WTC11 (cell line): ENCODE data around the gene PHLDB3. TPM values are rescaled to one million over a fixed set of nuclear protein-coding genes. Genes with fewer than 3 reads are reported as not detected.

ENCODE experiments used
- ATAC-seq: fragments of 200-7000 bp; cut with Tn5 transposase; 2 replicates; pipeline ENCODE4 v1.10.0; 2021; ENCODE audit warnings: mild to moderate bottlenecking, moderate library complexity
- CTCF ChIA-PET: fragments of 300-600 bp; sonication (Branson Sonifier 250); formaldehyde crosslinking; loops from one replicate; lab custom pipeline; 2021; ENCODE audit warnings: antibody characterized with exemption; lab: Charles Lee
- POLR2A ChIA-PET: fragments of 350-600 bp; sonication (Branson Sonifier 250); formaldehyde crosslinking; loops from one replicate; lab custom pipeline; 2021; ENCODE audit warnings: antibody characterized with exemption; lab: Charles Lee
- DNase-seq: peaks from one replicate; pipeline ENCODE4 v3.0.0; 2021; ENCODE audit warnings: low spot score
- H3K27ac Mint-ChIP-seq: 2 replicates; pipeline ENCODE4 v1.8.0; 2021; ENCODE audit warnings: mixed read lengths
- H3K27me3 Mint-ChIP-seq: 2 replicates; pipeline ENCODE4 v1.8.0; 2021; ENCODE audit warnings: low read depth, mild to moderate bottlenecking, moderate library complexity, mixed read lengths
- H3K36me3 Mint-ChIP-seq: 2 replicates; pipeline ENCODE4 v1.8.0; 2021; ENCODE audit warnings: mixed read lengths
- H3K4me1 Mint-ChIP-seq: 2 replicates; pipeline ENCODE4 v1.8.0; 2022; ENCODE audit warnings: mixed read lengths
- H3K4me3 Mint-ChIP-seq: 2 replicates; pipeline ENCODE4 v1.8.0; 2021; ENCODE audit warnings: mild to moderate bottlenecking, moderate library complexity, mixed read lengths
- H3K9me3 Mint-ChIP-seq: 2 replicates; pipeline ENCODE4 v1.8.0; 2021; ENCODE audit warnings: mixed read lengths
- AR ChIP-seq: fragments of 250-450 bp; sonication (Bioruptor Pico); IDR thresholded peaks from 2 replicates; pipeline ENCODE4 v1.9.0; 2021; ENCODE audit warnings: mild to moderate bottlenecking
- E2F5 ChIP-seq: sonication (generic); formaldehyde crosslinking; IDR thresholded peaks from 2 replicates; pipeline ENCODE4 v1.8.1; 2022; ENCODE audit warnings: mild to moderate bottlenecking, moderate library complexity, missing genetic modification reagents
- ETV6 ChIP-seq: sonication (generic); formaldehyde crosslinking; IDR thresholded peaks from 2 replicates; pipeline ENCODE4 v1.8.1; 2022; ENCODE audit warnings: mild to moderate bottlenecking, missing genetic modification reagents
- GTF2I ChIP-seq: fragments of 250-450 bp; sonication (Bioruptor Pico); conservative IDR thresholded peaks from 2 replicates; pipeline ENCODE4 v1.4.0; 2021; ENCODE audit warnings: mild to moderate bottlenecking
- HMGA2 ChIP-seq: fragments of 250-450 bp; sonication (Bioruptor Pico); IDR thresholded peaks from 2 replicates; pipeline ENCODE4 v1.4.0; 2021; ENCODE audit warnings: mild to moderate bottlenecking, moderate library complexity
- HMGXB4 ChIP-seq: sonication (generic); formaldehyde crosslinking; IDR thresholded peaks from 2 replicates; pipeline ENCODE4 v1.8.1; 2023; ENCODE audit warnings: mild to moderate bottlenecking, moderate library complexity, missing genetic modification reagents
- IRF2 ChIP-seq: sonication (generic); formaldehyde crosslinking; IDR thresholded peaks from 2 replicates; pipeline ENCODE4 v1.8.0; 2022; ENCODE audit warnings: low read depth, missing genetic modification reagents, borderline replicate concordance
- JAZF1 ChIP-seq: fragments of 250-450 bp; sonication (Bioruptor Pico); IDR thresholded peaks from 2 replicates; pipeline ENCODE4 v1.9.0; 2021; ENCODE audit warnings: moderate library complexity, mild to moderate bottlenecking, inconsistent platforms
- JUN ChIP-seq: sonication (generic); formaldehyde crosslinking; IDR thresholded peaks from 2 replicates; pipeline ENCODE4 v1.8.0; 2023; ENCODE audit warnings: mild to moderate bottlenecking, missing genetic modification reagents
- MAX ChIP-seq: sonication (generic); formaldehyde crosslinking; IDR thresholded peaks from 2 replicates; pipeline ENCODE4 v1.8.0; 2022; ENCODE audit warnings: mild to moderate bottlenecking, missing genetic modification reagents
- MYBL2 ChIP-seq: sonication (generic); formaldehyde crosslinking; IDR thresholded peaks from 2 replicates; pipeline ENCODE4 v1.8.1; 2023; ENCODE audit warnings: mild to moderate bottlenecking, moderate library complexity, missing genetic modification reagents
- NFE2L1 ChIP-seq: sonication (generic); formaldehyde crosslinking; IDR thresholded peaks from 2 replicates; pipeline ENCODE4 v1.8.1; 2023; ENCODE audit warnings: missing genetic modification reagents
- NR1H2 ChIP-seq: sonication (generic); formaldehyde crosslinking; IDR thresholded peaks from 2 replicates; pipeline ENCODE4 v1.9.0; 2021; ENCODE audit warnings: mild to moderate bottlenecking, moderate library complexity, missing genetic modification reagents
- OVOL2 ChIP-seq: fragments of 250-450 bp; sonication (Bioruptor Pico); IDR thresholded peaks from 2 replicates; pipeline ENCODE4 v1.9.0; 2021; ENCODE audit warnings: mild to moderate bottlenecking, borderline replicate concordance
- PRRX2 ChIP-seq: fragments of 250-450 bp; sonication (Bioruptor Pico); IDR thresholded peaks from 2 replicates; pipeline ENCODE4 v1.8.0; 2021; ENCODE audit warnings: mild to moderate bottlenecking
- SMAD4 ChIP-seq: sonication (generic); formaldehyde crosslinking; IDR thresholded peaks from 2 replicates; pipeline ENCODE4 v1.8.0; 2022; ENCODE audit warnings: mild to moderate bottlenecking, missing genetic modification reagents
- ZBTB43 ChIP-seq: sonication (generic); formaldehyde crosslinking; IDR thresholded peaks from 2 replicates; pipeline ENCODE4 v1.8.1; 2023; ENCODE audit warnings: mild to moderate bottlenecking, missing genetic modification reagents
- ZMAT4 ChIP-seq: fragments of 250-450 bp; sonication (Bioruptor Pico); IDR thresholded peaks from 2 replicates; pipeline ENCODE4 v1.9.0; 2021; ENCODE audit warnings: mild to moderate bottlenecking
- ZNF121 ChIP-seq: sonication (generic); formaldehyde crosslinking; IDR thresholded peaks from 2 replicates; pipeline ENCODE4 v1.8.0; 2023; ENCODE audit warnings: missing genetic modification reagents
- ZNF281 ChIP-seq: sonication (generic); formaldehyde crosslinking; IDR thresholded peaks from 2 replicates; pipeline ENCODE4 v1.8.0; 2023; ENCODE audit warnings: mild to moderate bottlenecking, missing genetic modification reagents
- ZNF532 ChIP-seq: fragments of 250-450 bp; sonication (Bioruptor Pico); IDR thresholded peaks from 2 replicates; pipeline ENCODE4 v1.9.0; 2021; ENCODE audit warnings: mild to moderate bottlenecking, borderline replicate concordance
- ZNF671 ChIP-seq: fragments of 250-450 bp; sonication (Bioruptor Pico); IDR thresholded peaks from 2 replicates; pipeline ENCODE4 v1.8.0; 2021; ENCODE audit warnings: mild to moderate bottlenecking
- total RNA-seq: library from RNA; stranded (reverse); gene quantifications from 3 replicates; pipeline ENCODE4 v1.2.3, GENCODE V29; 2021

Gene PHLDB3
- total RNA-seq, 1 experiment from 2014 or later = 14.6 TPM

GRCh38 chr19:43511324-43511723, 6.8 kb upstream of the PHLDB3 start:
- POLR2A ChIA-PET = no interaction called here
- ATAC-seq (no peak), DNase-seq (no peak)
- H3K27me3 Mint-ChIP-seq = peaks cover 2% of the 10 kb centered on the region; the same call in 1 of the 2 replicates
- no peaks in the 10 kb centered on the region for H3K4me1 Mint-ChIP-seq
- peaks cover 39% of the 10 kb centered on the region for H3K36me3 Mint-ChIP-seq
- CTCF ChIA-PET = interaction anchor here (1.6 to 2.0 kb wide), 2 partner anchors 8 to 64 kb away, joined by 9 to 12 read pairs; no protein-coding TSS in a partner anchor
- H3K9me3 Mint-ChIP-seq = peaks cover 30% of the 10 kb centered on the region
- H3K4me3 Mint-ChIP-seq = no peak overlapping the region
- no peak overlapping the region for H3K27ac Mint-ChIP-seq
- no peak for TF ChIP-seq AR (CRISPR knock-in tag)
- TF ChIP-seq OVOL2 (CRISPR knock-in tag) = no peak
- no peak for TF ChIP-seq MYBL2 (CRISPR knock-in tag)
- TF ChIP-seq JAZF1 (CRISPR knock-in tag) = no peak
- no peak for TF ChIP-seq ZBTB43 (CRISPR knock-in tag)
- TF ChIP-seq ZMAT4 (CRISPR knock-in tag) = no peak
- TF ChIP-seq ZNF671 (CRISPR knock-in tag) = no peak
- no peak for TF ChIP-seq GTF2I (CRISPR knock-in tag)
- TF ChIP-seq IRF2 (CRISPR knock-in tag) = no peak
- no peak for TF ChIP-seq SMAD4 (CRISPR knock-in tag)

GRCh38 chr19:43510713-43511112, 6.2 kb upstream of the PHLDB3 start:
- no peak overlapping the region for H3K4me3 Mint-ChIP-seq
- H3K4me1 Mint-ChIP-seq = no peaks in the 10 kb centered on the region
- DNase-seq = no peak
- H3K36me3 Mint-ChIP-seq = peaks cover 39% of the 10 kb centered on the region
- peaks cover 4% of the 10 kb centered on the region; the same call in 1 of the 2 replicates for H3K27me3 Mint-ChIP-seq
- POLR2A ChIA-PET = interaction anchor here (0.6 kb wide), 1 partner anchor 22 kb away, joined by 3 read pairs; the partner anchor contains the start of gene ZNF575
- H3K27ac Mint-ChIP-seq = no peak overlapping the region
- ATAC-seq = no peak
- peaks cover 30% of the 10 kb centered on the region for H3K9me3 Mint-ChIP-seq
- CTCF ChIA-PET = interaction anchor here (1.6 to 2.0 kb wide), 2 partner anchors 9 to 64 kb away, joined by 9 to 12 read pairs; no protein-coding TSS in a partner anchor
- TF ChIP-seq ZNF121 (no peak), PRRX2 (no peak), ZNF532 (CRISPR knock-in tag) (no peak), ZNF281 (CRISPR knock-in tag) (no peak), NFE2L1 (CRISPR knock-in tag) (no peak), HMGXB4 (CRISPR knock-in tag) (no peak), JUN (no peak), MAX (CRISPR knock-in tag) (no peak), E2F5 (CRISPR knock-in tag) (no peak), NR1H2 (CRISPR knock-in tag) (no peak), ETV6 (CRISPR knock-in tag) (no peak), HMGA2 (no peak)
